H1 (cell line): Measurements from ENCODE around the gene PLCL2. TPM values are rescaled to one million over a fixed set of nuclear protein-coding genes. Genes with fewer than 3 reads are reported as not detected.

ENCODE experiments used
- CTCF ChIA-PET: fragments of 300-600 bp; sonication (Branson Sonifier 250); formaldehyde crosslinking; loops from one replicate; lab custom pipeline; 2021; ENCODE audit not compliant: partially characterized antibody; lab: Charles Lee
- POLR2A ChIA-PET: fragments of 300-600 bp; sonication (Branson Sonifier 250); formaldehyde crosslinking; loops from one replicate; lab custom pipeline; 2021; ENCODE audit warnings: inconsistent platforms; ENCODE audit not compliant: partially characterized antibody; lab: Charles Lee
- DNase-seq, 2 experiments: peaks; one replicate each; pipeline versions ENCODE4 v3.0.0 to v3.0.0-alpha.2; 2010 to 2022; ENCODE audit warnings: low spot score in 2 of 2, low read depth in 1 of 2, mixed read lengths in 1 of 2
- FAIRE-seq: peaks from 2 replicates; lab custom pipeline; 2011; peaks lifted over from hg19 to GRCh38; lab: Jason Lieb, UNC
- H2AFZ ChIP-seq: 2 replicates; pipeline ENCODE4 v1.8.1; 2012; ENCODE audit warnings: low read length, inconsistent platforms
- H2AK5ac ChIP-seq: 2 replicates; pipeline ENCODE4 v1.6.1; 2013; ENCODE audit warnings: low read depth, low read length
- H2BK120ac ChIP-seq: replicated peaks from 2 replicates; pipeline ENCODE3; 2013; ENCODE audit warnings: low read depth, low read length, inconsistent platforms
- H2BK12ac ChIP-seq: 2 replicates; pipeline ENCODE4 v1.6.1; 2013; ENCODE audit warnings: low read depth, low read length
- H2BK15ac ChIP-seq: 2 replicates; pipeline ENCODE4 v1.6.1; 2013; ENCODE audit warnings: low read length
- H2BK20ac ChIP-seq: 2 replicates; pipeline ENCODE4 v1.6.1; 2013; ENCODE audit warnings: low read length
- H2BK5ac ChIP-seq: 2 replicates; pipeline ENCODE4 v1.6.1; 2013; ENCODE audit warnings: low read depth, low read length
- H3K14ac ChIP-seq: 2 replicates; pipeline ENCODE4 v1.6.1; 2013; ENCODE audit warnings: inconsistent platforms; ENCODE audit not compliant: insufficient read length
- H3K18ac ChIP-seq: 2 replicates; pipeline ENCODE4 v1.6.1; 2013; ENCODE audit warnings: low read length; ENCODE audit errors: extremely low read depth
- H3K23ac ChIP-seq: 2 replicates; pipeline ENCODE4 v1.6.1; 2013; ENCODE audit warnings: inconsistent platforms; ENCODE audit not compliant: insufficient read length
- H3K23me2 ChIP-seq: 2 replicates; pipeline ENCODE4 v1.6.1; 2013; ENCODE audit warnings: low read depth, low read length
- H3K27ac ChIP-seq: 2 replicates; pipeline ENCODE4 v1.6.1; 2011; ENCODE audit warnings: low read depth, low read length, inconsistent platforms
- H3K27me3 ChIP-seq, 4 experiments: replicated peaks in 1 of 4; 1 replicate in 1 of 4; 2 replicates in 3 of 4; pipeline versions ENCODE4 v1.6.1 to v1.8.1; 2011 to 2013; ENCODE audit warnings: low read length in 3 of 4, mild to moderate bottlenecking in 3 of 4, inconsistent platforms in 2 of 4, mixed read lengths in 2 of 4, moderate library complexity in 1 of 4; ENCODE audit not compliant: control insufficient read depth in 3 of 4, insufficient read depth in 3 of 4; ENCODE audit errors: extremely low read depth in 1 of 4
- H3K36me3 ChIP-seq, 4 experiments: 2 replicates each; pipeline versions ENCODE4 v1.6.1 to v1.8.1; 2011 to 2013; ENCODE audit warnings: mild to moderate bottlenecking in 4 of 4, low read length in 3 of 4, moderate library complexity in 2 of 4, control low read depth in 1 of 4, inconsistent platforms in 1 of 4; ENCODE audit not compliant: insufficient read depth in 4 of 4, control insufficient read depth in 2 of 4
- H3K4ac ChIP-seq: replicated peaks from 2 replicates; pipeline ENCODE3; 2013; ENCODE audit warnings: low read length, low read depth, mixed read lengths, inconsistent platforms; ENCODE audit not compliant: insufficient read length
- H3K4me1 ChIP-seq, 4 experiments: replicated peaks in 1 of 4; 1 replicate in 1 of 4; 2 replicates in 3 of 4; pipeline versions ENCODE4 v1.6.1 to v1.8.1; 2011 to 2013; ENCODE audit warnings: low read length in 3 of 4, inconsistent platforms in 2 of 4, mixed read lengths in 1 of 4; ENCODE audit not compliant: insufficient read depth in 4 of 4, control insufficient read depth in 3 of 4
- H3K4me2 ChIP-seq, 2 experiments: 2 replicates each; pipeline versions ENCODE4 v1.6.1 to v1.8.1; 2011 to 2013; ENCODE audit warnings: low read depth in 2 of 2, low read length in 2 of 2, control low read depth in 1 of 2, inconsistent platforms in 1 of 2, mild to moderate bottlenecking in 1 of 2; ENCODE audit not compliant: insufficient read depth in 1 of 2
- H3K4me3 ChIP-seq, 4 experiments: fragments of 200-600, 300-600 bp in 1 of 4; sonication (generic), shearing (Covaris generic), sonication (Bioruptor Twin) in 1 of 4; 2 replicates each; pipeline versions ENCODE4 v1.5.1 to v1.8.1; 2011 to 2016; ENCODE audit warnings: low read length in 4 of 4, low read depth in 3 of 4, control low read depth in 2 of 4, inconsistent platforms in 2 of 4, mild to moderate bottlenecking in 2 of 4, mixed read lengths in 1 of 4, moderate library complexity in 1 of 4; ENCODE audit not compliant: insufficient read depth in 2 of 4; ENCODE audit errors: extremely low read depth in 1 of 4
- H3K56ac ChIP-seq: replicated peaks from 2 replicates; pipeline ENCODE3; 2013; ENCODE audit warnings: low read depth, mild to moderate bottlenecking, mixed read lengths, low read length, inconsistent platforms; ENCODE audit not compliant: insufficient read length
- H3K79me1 ChIP-seq: 2 replicates; pipeline ENCODE4 v1.6.1; 2013; ENCODE audit warnings: low read depth, low read length, control low read depth
- H3K79me2 ChIP-seq, 2 experiments: 2 replicates each; pipeline versions ENCODE4 v1.6.1 to v1.8.1; 2012 to 2013; ENCODE audit warnings: low read length in 2 of 2, mild to moderate bottlenecking in 2 of 2, inconsistent platforms in 1 of 2; ENCODE audit not compliant: insufficient read depth in 2 of 2, control insufficient read depth in 1 of 2
- H3K9ac ChIP-seq, 4 experiments: replicated peaks in 1 of 4; 1 replicate in 1 of 4; 2 replicates in 3 of 4; pipeline versions ENCODE4 v1.6.1 to v1.8.1; 2011 to 2013; ENCODE audit warnings: low read depth in 3 of 4, low read length in 3 of 4, control low read depth in 2 of 4, mild to moderate bottlenecking in 2 of 4, moderate library complexity in 2 of 4, inconsistent platforms in 1 of 4; ENCODE audit errors: extremely low read depth in 1 of 4
- H3K9me3 ChIP-seq, 2 experiments: 2 replicates each; pipeline versions ENCODE4 v1.6.1 to v1.8.1; 2012 to 2013; ENCODE audit warnings: mild to moderate bottlenecking in 2 of 2, moderate library complexity in 2 of 2, control low read depth in 1 of 2, inconsistent platforms in 1 of 2, low read depth in 1 of 2, low read length in 1 of 2, mixed read lengths in 1 of 2; ENCODE audit not compliant: insufficient read depth in 2 of 2
- H4K20me1 ChIP-seq, 2 experiments: replicated peaks in 1 of 2; 2 replicates each; pipeline versions ENCODE3 to v1.8.1; 2011 to 2013; ENCODE audit warnings: inconsistent platforms in 2 of 2, low read length in 2 of 2, mild to moderate bottlenecking in 1 of 2; ENCODE audit not compliant: insufficient read depth in 2 of 2, control insufficient read depth in 1 of 2
- H4K5ac ChIP-seq: 2 replicates; pipeline ENCODE4 v1.6.1; 2013; ENCODE audit warnings: low read length, low read depth, mixed read lengths, inconsistent platforms; ENCODE audit not compliant: insufficient read length
- H4K8ac ChIP-seq: 2 replicates; pipeline ENCODE4 v1.8.0; 2013; ENCODE audit warnings: mild to moderate bottlenecking, moderate library complexity, low read length, inconsistent platforms; ENCODE audit not compliant: insufficient read depth; ENCODE audit errors: extremely low read depth
- H4K91ac ChIP-seq: replicated peaks from 2 replicates; pipeline ENCODE3; 2013; ENCODE audit warnings: low read length, mixed read lengths, inconsistent platforms; ENCODE audit not compliant: insufficient read length
- CTBP2 ChIP-seq: IDR thresholded peaks from 2 replicates; pipeline ENCODE4 v1.7.0; 2011; ENCODE audit warnings: borderline replicate concordance, mild to moderate bottlenecking, moderate library complexity, mixed read lengths, low read length; ENCODE audit not compliant: insufficient read depth, insufficient read length
- HDAC2 ChIP-seq, 2 experiments: fragments of 300-600 bp in 1 of 2; sonication (generic) in 1 of 2; IDR thresholded peaks; 2 replicates each; pipeline ENCODE4 v1.6.1; 2011 to 2012; ENCODE audit warnings: low read depth in 2 of 2, low read length in 2 of 2, mild to moderate bottlenecking in 2 of 2, moderate library complexity in 2 of 2, borderline replicate concordance in 1 of 2, inconsistent platforms in 1 of 2
- JUN ChIP-seq: IDR thresholded peaks from 2 replicates; pipeline ENCODE4 v1.6.1; 2011; ENCODE audit warnings: low read depth, mild to moderate bottlenecking, improper control_type of control experiment, low read length
- JUND ChIP-seq: IDR thresholded peaks from 2 replicates; pipeline ENCODE4 v1.6.1; 2011; ENCODE audit warnings: mild to moderate bottlenecking, improper control_type of control experiment, low read length
- MAFK ChIP-seq: IDR thresholded peaks from 2 replicates; pipeline ENCODE4 v1.6.1; 2012; ENCODE audit warnings: low read depth, mild to moderate bottlenecking, improper control_type of control experiment, low read length
- NANOG ChIP-seq: IDR thresholded peaks from 2 replicates; pipeline ENCODE4 v1.6.1; 2011; ENCODE audit warnings: low read length, low read depth, mild to moderate bottlenecking, inconsistent platforms; ENCODE audit not compliant: insufficient read depth, poor library complexity, severe bottlenecking
- RAD21 ChIP-seq, 2 experiments: IDR thresholded peaks in 1 of 2; conservative IDR thresholded peaks in 1 of 2; 2 replicates each; pipeline ENCODE4 v1.6.1; 2011; ENCODE audit warnings: low read depth in 2 of 2, low read length in 2 of 2, improper control_type of control experiment in 1 of 2, inconsistent platforms in 1 of 2, mild to moderate bottlenecking in 1 of 2, moderate library complexity in 1 of 2
- RNF2 ChIP-seq: fragments of 200-900, 300-1000 bp; sonication (generic); IDR thresholded peaks from 2 replicates; pipeline ENCODE4 v1.7.1; 2016; ENCODE audit warnings: borderline replicate concordance, low read depth, mild to moderate bottlenecking, antibody characterized with exemption, low read length; ENCODE audit not compliant: poor library complexity, severe bottlenecking; ENCODE audit errors: missing control alignments
- SIX5 ChIP-seq: IDR thresholded peaks from 2 replicates; pipeline ENCODE4 v1.6.1; 2011; ENCODE audit warnings: mild to moderate bottlenecking, low read depth, low read length
- SP1 ChIP-seq: IDR thresholded peaks from 2 replicates; pipeline ENCODE4 v1.6.1; 2011; ENCODE audit warnings: low read depth, low read length
- SRF ChIP-seq: IDR thresholded peaks from 2 replicates; pipeline ENCODE4 v1.6.1; 2011; ENCODE audit warnings: mild to moderate bottlenecking, low read depth, low read length, moderate library complexity
- SUZ12 ChIP-seq: fragments of 200-600 bp; sonication (generic); IDR thresholded peaks from 2 replicates; pipeline ENCODE4 v1.6.1; 2012; ENCODE audit warnings: mild to moderate bottlenecking, inconsistent platforms, low read length, moderate library complexity, mixed read lengths
- TEAD4 ChIP-seq: IDR thresholded peaks from 2 replicates; pipeline ENCODE4 v1.6.1; 2012; ENCODE audit warnings: low read depth, low read length, inconsistent platforms, mixed read lengths
- ZNF274 ChIP-seq: IDR thresholded peaks from 2 replicates; pipeline ENCODE4 v1.7.0; 2012; ENCODE audit warnings: low read length, borderline replicate concordance; ENCODE audit errors: extremely low read depth
- polyA plus RNA-seq, 7 experiments: library from polyadenylated mRNA; depleted of rRNA in 3 of 7; stranded (reverse) in 5 of 7; unstranded in 2 of 7; fragments of >200 nt in 5 of 7; fragments of 200-250 nt in 2 of 7; gene quantifications; 1 replicate in 5 of 7; 2 replicates in 1 of 7; 4 replicates in 1 of 7; pipeline versions ENCODE4 v1.2.1 to v1.2.3, GENCODE V29; 2011 to 2013; ENCODE audit warnings: missing spikeins in 2 of 7, mixed read lengths in 2 of 7
- total RNA-seq: library from RNA; stranded (reverse); fragmentation: NEBNext Ultra II Directional; extraction: Animal tissue kit (Norgen Biotek cat#: 25700); gene quantifications from 2 replicates; pipeline ENCODE4 v1.2.1, GENCODE V29; 2021

Gene PLCL2
- total and polyA plus RNA-seq, 2 of the 8 experiments (the other 6 are each of a cell fraction or from before 2014, with no cell fraction given): 3.5 to 6.8 TPM

DNA sequence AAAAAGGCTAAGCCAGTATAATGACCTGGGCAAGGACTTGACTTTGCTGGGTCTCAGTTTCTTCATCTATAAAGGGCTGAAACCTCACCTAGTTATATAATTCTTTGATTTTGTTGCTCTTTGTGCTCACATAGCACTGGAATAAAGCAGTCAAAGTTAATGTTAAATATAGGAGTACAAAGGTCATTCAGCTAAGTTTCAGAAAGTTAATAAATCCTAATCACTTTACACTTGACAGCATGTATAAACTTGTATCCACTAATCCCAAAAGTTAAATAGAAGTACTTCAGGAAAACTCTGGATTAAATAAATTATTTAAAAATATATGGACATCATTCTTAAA, 33.9 kb downstream of the PLCL2 start:
- Histone ChIP-seq H4K20me1 (no peaks in the 10 kb centered on the region), H2AFZ (no peak overlapping the region), H2BK20ac (no peak overlapping the region), H4K91ac (no peak overlapping the region), H3K4me1 (peaks cover 2 to 9% (median 6%) of the 10 kb centered on the region in 4 experiments; a peak in 5 of 7 replicates), H2BK15ac (no peak overlapping the region), H3K14ac (no peak overlapping the region), H3K4me2 (no peak overlapping the region), H4K8ac (no peak overlapping the region), H3K4me3 (no peak overlapping the region), H4K5ac (no peak overlapping the region), H3K4ac (no peak overlapping the region), H3K79me1 (no peaks in the 10 kb centered on the region), H3K36me3 (no peaks in the 10 kb centered on the region), H3K56ac (no peak overlapping the region), H3K9me3 (no peaks in the 10 kb centered on the region), H3K79me2 (peaks cover 0 to 24% of the 10 kb centered on the region in 2 experiments; a peak in 2 of 4 replicates), H3K18ac (no peak overlapping the region), H2AK5ac (no peak overlapping the region), H3K23ac (no peak overlapping the region), H2BK12ac (no peak overlapping the region), H2BK5ac (no peak overlapping the region), H3K9ac (no peak overlapping the region), H3K23me2 (no peaks in the 10 kb centered on the region), H2BK120ac (no peak overlapping the region), H3K27me3 (no peaks in the 10 kb centered on the region), H3K27ac (no peak overlapping the region)
- ChIA-PET POLR2A (no interaction called here), CTCF (interaction anchor here (1.5 to 1.6 kb wide), 2 partner anchors 9 to 195 kb away, joined by 5 to 8 read pairs; no protein-coding TSS in a partner anchor)
- FAIRE-seq: no peak
- no peak for DNase-seq
- TF ChIP-seq NANOG: no peak
- no peak for TF ChIP-seq RAD21 (IDR thresholded peaks at IDR 0.05 in 1 of 2, conservative IDR thresholded peaks at IDR 0.05 in 1 of 2; ENCODE audit: low read depth in 2 of 2, low read length in 2 of 2)
- TF ChIP-seq MAFK: no peak
- no peak for TF ChIP-seq HDAC2 (IDR thresholded peaks at IDR 0.05; ENCODE audit: borderline replicate concordance in 1 of 2, low read depth in 2 of 2, low read length in 2 of 2)
- no peak for TF ChIP-seq SIX5
- no peak for TF ChIP-seq JUN
- TF ChIP-seq CTBP2: no peak
- TF ChIP-seq TEAD4: no peak
- TF ChIP-seq SUZ12: no peak
- no peak for TF ChIP-seq SP1
- TF ChIP-seq SRF: no peak
- TF ChIP-seq ZNF274: no peak
- no peak for TF ChIP-seq JUND
- no peak for TF ChIP-seq RNF2
